Measurements from ENCODE around the gene FNBP1. TPM values are rescaled to one million over a fixed set of nuclear protein-coding genes. Genes with fewer than 3 reads are reported as not detected.

Gene FNBP1
- polyA plus RNA-seq, 1 of the 3 experiments (the other 2 are of a cell fraction): 11.0 TPM

GRCh38 chr9:129910628-129911567 is 132.1 kb downstream of the FNBP1 start:
- POLR2A ChIA-PET: no interaction called here
- CTCF ChIA-PET: interaction anchor here (3.1 kb wide), 1 partner anchor 25 kb away, joined by 10 read pairs; no protein-coding TSS in a partner anchor
- WGBS (ENCODE audit: low lambda C conversion rate): 82% methylated on average over 15 of the region's 15 CpGs
- H3K9me3 ChIP-seq: no peaks in the 10 kb centered on the region
- H3K4me1 ChIP-seq (ENCODE audit: control insufficient read depth in 1 of 2, insufficient read depth in 2 of 2, low read depth in 1 of 2, low read length in 1 of 2): peaks cover 0 to 7% of the 10 kb centered on the region in 2 experiments; a peak in 2 of 4 replicates
- H3K27me3 ChIP-seq (ENCODE audit: insufficient read depth): no peaks in the 10 kb centered on the region
- H2AFZ ChIP-seq (ENCODE audit: low read depth): no peak overlapping the region
- DNase-seq: no peak
- no peaks in the 10 kb centered on the region for H4K20me1 ChIP-seq (ENCODE audit: insufficient read depth)
- H3K9me2 ChIP-seq: no peaks in the 10 kb centered on the region
- H3K4me2 ChIP-seq: no peak overlapping the region
- peaks cover 0 to 17% of the 10 kb centered on the region in 2 experiments for H3K36me3 ChIP-seq (replicated peaks in 1 of 2; ENCODE audit: control insufficient read depth in 1 of 2, insufficient read depth in 2 of 2, low read length in 1 of 2)
- H3F3A ChIP-seq (replicated peaks; ENCODE audit: insufficient read depth): no peaks in the 10 kb centered on the region
- H3K79me2 ChIP-seq (ENCODE audit: insufficient read depth): no peaks in the 10 kb centered on the region
- no peak overlapping the region for H3K4me3 ChIP-seq (ENCODE audit: low read depth in 2 of 2, low read length in 1 of 2)
- peak overlapping the region in 1 of 2 experiments; percentile 70; a peak in 2 of 4 replicates for H3K27ac ChIP-seq (ENCODE audit: low read depth in 2 of 2, low read length in 1 of 2)
- H3K9ac ChIP-seq: no peak overlapping the region
- TF ChIP-seq SMC3 (IDR thresholded peaks at IDR 0.05; ENCODE audit: low read depth, low read length): no peak
- TF ChIP-seq REST (IDR thresholded peaks at IDR 0.05; ENCODE audit: low read depth, low read length): no peak
- TF ChIP-seq TEAD4 (IDR thresholded peaks at IDR 0.05; ENCODE audit: borderline replicate concordance, insufficient read depth): peak; percentile 78
- TF ChIP-seq CTCF (IDR thresholded peaks at IDR 0.05): no peak
- TF ChIP-seq NFIC (IDR thresholded peaks at IDR 0.05; ENCODE audit: borderline replicate concordance): peak; percentile 68
- TF ChIP-seq ELF1 (IDR thresholded peaks at IDR 0.05): no peak
- TF ChIP-seq TCF12 (IDR thresholded peaks at IDR 0.05): peak; percentile 91
- TF ChIP-seq NRF1 (IDR thresholded peaks at IDR 0.05; ENCODE audit: low read depth, low read length): no peak
- no peak for TF ChIP-seq USF2 (IDR thresholded peaks at IDR 0.05; ENCODE audit: borderline replicate concordance, low read depth, low read length)
- no peak for TF ChIP-seq EZH2phosphoT487 (IDR thresholded peaks at IDR 0.05; ENCODE audit: borderline replicate concordance, low read depth)
- 0 out of 2 replicates have a peak, but pooled peaks have one; percentile 58 for TF ChIP-seq SIN3A (IDR thresholded peaks at IDR 0.05; ENCODE audit: borderline replicate concordance, low read depth, low read length)
- no peak for TF ChIP-seq GATA2 (CRISPR knock-in tag; IDR thresholded peaks at IDR 0.05)
- TF ChIP-seq IRF3 (IDR thresholded peaks at IDR 0.05; ENCODE audit: low read depth, low read length): no peak
- peak; percentile 91 for TF ChIP-seq JUND (IDR thresholded peaks at IDR 0.05)
- TF ChIP-seq, protein P1, sequence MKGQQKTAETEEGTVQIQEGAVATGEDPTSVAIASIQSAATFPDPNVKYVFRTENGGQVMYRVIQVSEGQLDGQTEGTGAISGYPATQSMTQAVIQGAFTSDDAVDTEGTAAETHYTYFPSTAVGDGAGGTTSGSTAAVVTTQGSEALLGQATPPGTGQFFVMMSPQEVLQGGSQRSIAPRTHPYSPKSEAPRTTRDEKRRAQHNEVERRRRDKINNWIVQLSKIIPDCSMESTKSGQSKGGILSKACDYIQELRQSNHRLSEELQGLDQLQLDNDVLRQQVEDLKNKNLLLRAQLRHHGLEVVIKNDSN (IDR thresholded peaks at IDR 0.05; ENCODE audit: borderline replicate concordance, low read depth): peak; percentile 11; the same call in 1 of the 2 replicates
- TF ChIP-seq FOSL2 (IDR thresholded peaks at IDR 0.05; ENCODE audit: borderline replicate concordance, low read depth): peak; percentile 95
- TF ChIP-seq EP300 (IDR thresholded peaks at IDR 0.05; ENCODE audit: borderline replicate concordance in 1 of 2, low read depth in 1 of 2, low read length in 1 of 2): peak; percentile 19 to 86; a peak in 1 of 4 replicates
- peak; percentile 82; the same call in 1 of the 2 replicates for TF ChIP-seq POLR2AphosphoS5 (IDR thresholded peaks at IDR 0.05; ENCODE audit: low read depth, low read length)
- no peak for TF ChIP-seq FOXM1 (IDR thresholded peaks at IDR 0.05; ENCODE audit: low read depth)
- no peak for TF ChIP-seq FOXJ3 (CRISPR knock-in tag; IDR thresholded peaks at IDR 0.05)
- no peak for TF ChIP-seq CHD2 (IDR thresholded peaks at IDR 0.05; ENCODE audit: low read length, partially characterized antibody)
- no peak for TF ChIP-seq GABPA (IDR thresholded peaks at IDR 0.05; ENCODE audit: low read depth)
- TF ChIP-seq MXI1 (IDR thresholded peaks at IDR 0.05; ENCODE audit: low read depth, low read length): no peak
- peak; percentile 51; the same call in 1 of the 2 replicates for TF ChIP-seq RXRA (IDR thresholded peaks at IDR 0.05; ENCODE audit: borderline replicate concordance, low read depth)
